ENCODE data around the gene SLTM.
"Not testable (repeated sequence)": the region's sequence is repeated elsewhere in the genome, so short reads cannot be mapped to it uniquely, and the experiment has no call there.

Gene SLTM

GRCh38 chr15:58886921-58887320 lies 46.6 kb downstream of the SLTM start:
- peak in 7 of 42 donors; percentile 10 to 36 (median 26) for DNase-seq
- intact Hi-C loops (cut with DNase I): no loop called here

DNA sequence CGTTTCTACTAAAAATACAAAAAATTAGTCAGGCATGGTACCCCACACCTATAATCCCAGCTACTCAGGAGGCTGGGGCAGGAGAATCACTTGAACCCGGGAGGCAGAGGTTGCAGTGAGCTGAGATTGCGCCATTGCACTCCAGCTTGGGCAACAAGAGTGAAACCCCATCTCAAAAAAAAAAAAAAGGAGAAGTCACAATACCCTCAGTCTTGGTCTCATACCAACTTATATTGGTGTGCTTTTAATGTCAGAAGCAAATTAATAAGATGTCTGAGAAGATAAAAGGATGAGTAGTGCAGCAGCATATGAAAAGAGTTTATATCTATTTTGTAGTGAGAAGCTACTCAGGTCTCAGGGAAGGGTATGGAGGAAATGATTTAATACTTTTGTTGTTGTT lies 49.6 kb downstream of the SLTM start:
- intact Hi-C loops (cut with DNase I); DNase-seq: not testable (repeated sequence)

GRCh38 chr15:58882243-58882642 lies 51.2 kb downstream of the SLTM start:
- intact Hi-C loops (cut with DNase I): no loop called here
- no peak for DNase-seq

- intact Hi-C loops (cut with DNase I): no loop called here
- no peak for DNase-seq
These were observed 53.2 kb downstream of the SLTM start for GRCh38 chr15:58880320-58880719.

DNA sequence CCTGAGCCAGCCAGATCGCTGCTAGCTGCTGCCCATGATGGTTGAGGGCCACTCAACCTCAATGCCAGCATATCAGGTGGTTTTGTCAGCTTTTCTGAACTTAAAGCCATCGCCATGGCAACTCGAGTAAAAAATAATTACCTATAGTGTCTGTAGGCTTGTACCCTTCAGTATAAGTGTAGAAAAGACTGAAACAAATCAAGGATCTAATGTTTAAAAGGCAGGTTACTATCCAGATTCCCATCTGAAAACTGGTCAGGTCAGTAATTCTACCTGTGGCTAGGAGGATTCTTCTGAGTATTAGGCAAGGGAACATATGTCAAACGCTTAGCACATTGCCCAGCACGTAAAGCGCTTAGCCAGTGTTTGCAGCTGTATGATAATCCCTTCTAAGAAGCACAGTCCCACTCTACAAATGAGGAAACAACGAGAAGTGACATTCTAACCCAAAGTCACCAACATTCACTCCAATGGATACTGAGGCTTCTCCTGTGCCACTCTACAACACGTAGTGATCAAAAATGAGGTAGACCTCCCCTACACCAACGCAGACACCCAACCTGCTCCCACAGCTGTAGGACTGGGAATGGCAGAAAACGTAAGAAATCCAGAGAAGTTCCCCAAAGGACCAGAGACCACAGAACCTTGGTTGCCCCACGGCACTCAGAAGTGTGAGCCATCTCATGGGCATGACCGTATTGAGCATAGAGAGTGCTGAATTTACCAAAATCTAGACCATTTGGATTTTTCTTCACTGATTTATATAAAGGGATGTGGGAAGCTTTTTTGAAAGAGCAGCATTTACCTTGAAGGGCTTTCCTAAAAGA lies 55.3 kb downstream of the SLTM start:
- intact Hi-C loops (cut with DNase I): no loop called here
- no peak for DNase-seq

- intact Hi-C loops (cut with DNase I): no loop called here
- DNase-seq: no peak
These were observed 57.0 kb downstream of the SLTM start for GRCh38 chr15:58876306-58877106.

DNA sequence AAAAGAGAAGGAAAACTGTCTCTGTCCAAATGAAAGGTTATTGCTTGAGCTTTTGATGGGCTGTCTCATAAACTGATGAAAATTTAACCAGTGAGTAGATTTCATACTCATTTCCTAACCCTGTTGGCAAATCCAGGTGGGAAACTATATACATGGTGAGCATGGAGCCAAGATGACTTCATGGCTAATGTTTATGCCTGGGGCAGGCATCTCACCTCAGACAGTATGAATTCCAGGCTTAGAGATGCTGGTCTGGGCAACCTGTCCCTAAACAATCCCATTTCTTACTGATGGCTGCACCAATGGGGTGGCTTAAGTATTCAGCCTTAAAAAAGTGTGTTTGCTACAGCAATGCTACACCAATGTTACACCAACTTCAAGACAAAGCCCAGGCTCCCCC lies 58.1 kb downstream of the SLTM start:
- no peak for DNase-seq
- intact Hi-C loops (cut with DNase I): no loop called here

DNA sequence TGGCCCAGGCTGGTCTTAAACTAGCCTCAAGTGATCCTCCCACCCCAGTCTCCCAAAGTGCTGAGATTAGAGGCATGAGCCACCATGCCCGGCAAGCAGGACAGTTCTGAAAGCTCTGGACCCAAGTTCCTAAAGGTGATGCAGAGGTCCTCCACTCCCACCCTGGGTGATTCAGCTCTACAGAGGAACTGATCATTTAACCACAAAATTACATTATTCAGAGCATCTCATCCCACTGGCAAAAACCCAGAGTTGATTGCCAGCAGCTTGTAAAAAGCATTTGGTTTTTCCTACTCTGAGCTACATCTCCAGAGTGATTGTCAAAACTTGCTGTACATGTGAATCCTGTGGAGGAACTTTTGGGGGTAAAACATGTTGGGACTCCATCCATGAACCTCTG lies 60.2 kb downstream of the SLTM start:
- no peak for DNase-seq
- intact Hi-C loops (cut with DNase I): no loop called here

DNA sequence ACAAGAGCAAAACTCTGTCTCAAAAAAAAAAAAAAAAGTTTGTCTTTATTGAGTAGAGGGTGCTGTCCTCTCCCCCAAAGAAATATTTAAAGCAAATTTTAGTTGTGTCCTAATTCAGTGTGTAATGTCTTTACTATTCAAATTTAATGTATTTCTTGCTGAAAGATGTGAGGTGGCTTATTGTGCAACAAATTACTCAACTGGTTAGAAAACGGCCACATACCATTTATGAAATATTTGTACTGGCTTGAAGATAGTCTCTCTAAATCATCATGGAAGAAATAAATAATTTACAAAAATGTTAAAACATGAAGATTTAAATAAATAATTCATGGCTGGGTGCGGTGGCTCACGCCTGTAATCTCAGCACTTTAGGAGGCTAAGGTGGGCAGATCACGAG lies 63.0 kb downstream of the SLTM start:
- intact Hi-C loops (cut with DNase I): no loop called here
- DNase-seq: no peak

DNA sequence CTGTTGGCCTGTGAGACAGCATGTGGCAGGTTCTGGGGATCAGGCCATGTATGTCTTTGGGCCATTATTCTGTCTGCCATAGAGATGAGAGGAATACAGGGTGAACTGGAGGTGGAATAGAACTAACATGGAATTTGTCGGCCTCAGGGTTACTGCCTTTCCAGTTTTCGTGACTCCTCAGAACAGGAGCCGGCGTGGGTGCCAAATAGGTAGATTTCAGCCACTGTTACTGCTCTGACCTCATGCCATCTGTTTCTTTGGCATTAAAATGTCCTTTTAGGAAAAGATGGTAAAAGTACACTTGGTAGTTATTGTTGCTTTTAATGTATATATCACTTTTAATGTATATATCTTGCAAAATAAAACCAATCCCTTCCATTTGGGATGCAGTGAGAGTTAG lies 65.6 kb downstream of the SLTM start:
- intact Hi-C loops (cut with DNase I): no loop called here
- DNase-seq: no peak

GRCh38 chr15:58865425-58865880 lies 68.0 kb downstream of the SLTM start:
- no peak for DNase-seq
- intact Hi-C loops (cut with DNase I): no loop called here

GRCh38 chr15:58864602-58865424 lies 68.7 kb downstream of the SLTM start:
- peak in 41 of 42 donors; percentile 14 to 77 (median 50) for DNase-seq
- intact Hi-C loops (cut with DNase I): no loop called here

GRCh38 chr15:58862326-58862725 lies 71.2 kb downstream of the SLTM start:
- intact Hi-C loops (cut with DNase I): no loop called here
- DNase-seq: no peak

- intact Hi-C loops (cut with DNase I); DNase-seq: not testable (repeated sequence)
These were observed 76.9 kb downstream of the SLTM start for GRCh38 chr15:58856621-58857020.

DNA sequence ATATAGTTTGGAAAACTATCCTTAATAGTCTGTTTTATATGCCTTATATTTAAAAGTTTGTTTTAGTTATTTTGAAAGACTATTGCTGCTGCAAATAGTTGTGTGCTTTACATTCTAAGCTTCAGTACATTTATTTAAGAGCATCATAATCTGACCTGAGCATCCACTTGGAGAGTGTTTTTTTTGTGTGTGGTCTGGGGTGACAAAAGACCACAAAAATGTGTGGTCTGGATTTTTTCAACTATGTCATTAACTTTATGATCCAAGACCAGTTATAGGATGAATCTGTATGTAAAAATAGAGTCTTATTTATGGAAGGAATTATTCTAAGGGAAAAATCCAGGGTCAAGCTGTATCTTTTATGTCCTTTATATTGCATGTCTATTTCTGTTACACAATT lies 77.4 kb downstream of the SLTM start:
- intact Hi-C loops (cut with DNase I): no loop called here
- no peak for DNase-seq

DNA sequence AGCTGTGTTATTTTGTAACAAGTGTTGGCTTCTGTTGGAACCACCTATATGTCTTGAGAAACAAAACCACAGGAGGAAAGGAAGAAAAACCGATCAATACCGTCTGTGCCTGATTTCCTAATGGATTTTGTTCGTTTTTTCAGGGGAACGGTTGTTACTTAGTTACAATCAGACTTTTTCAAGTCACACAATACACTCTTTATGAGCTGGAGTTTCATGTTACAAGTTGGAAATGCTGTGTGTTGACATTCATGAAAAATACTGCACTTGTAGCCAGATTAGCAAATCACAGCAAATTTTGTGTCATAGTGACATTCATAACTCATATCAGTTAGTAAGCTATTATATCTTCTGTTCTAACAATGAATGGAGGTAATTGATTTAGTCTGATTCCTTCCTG lies 78.9 kb downstream of the SLTM start:
- intact Hi-C loops (cut with DNase I): no loop called here
- DNase-seq: no peak

- intact Hi-C loops (cut with DNase I): no loop called here
- DNase-seq: no peak
These were observed 81.1 kb downstream of the SLTM start for GRCh38 chr15:58852347-58852746.

- intact Hi-C loops (cut with DNase I); DNase-seq: not testable (repeated sequence)
These were observed 82.3 kb downstream of the SLTM start for GRCh38 chr15:58851205-58851604.

DNA sequence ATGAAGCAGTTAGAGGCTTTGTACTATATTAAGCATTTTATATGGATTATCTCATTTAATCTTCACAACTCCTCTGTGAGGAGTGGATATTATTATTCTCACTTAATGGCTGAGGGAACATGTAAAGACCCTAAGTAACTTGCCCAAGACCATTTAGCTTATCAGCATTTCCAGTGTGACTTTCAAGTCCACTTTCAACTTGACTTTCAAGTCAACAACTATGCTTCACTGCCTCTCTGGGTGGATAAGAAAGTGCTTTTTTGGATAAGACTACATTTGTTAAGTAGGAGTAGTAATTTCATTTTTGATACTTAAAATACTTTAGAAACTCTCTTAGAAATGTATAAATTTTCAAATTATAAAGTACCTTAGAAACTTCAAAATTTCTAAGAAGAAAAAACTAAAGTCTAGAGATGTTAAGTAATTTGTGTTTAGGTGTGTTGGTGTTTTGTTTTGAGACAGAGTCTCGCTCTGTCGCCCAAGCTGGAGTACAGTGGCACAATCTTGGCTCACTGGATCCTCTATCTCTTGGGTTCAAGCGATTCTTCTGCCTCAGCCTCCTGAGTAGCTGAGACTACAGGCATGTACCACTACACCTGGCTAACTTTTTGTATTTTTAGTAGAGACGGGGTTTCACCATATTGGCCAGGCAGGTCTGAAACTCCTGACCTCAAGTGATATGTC lies 90.6 kb downstream of the SLTM start:
- no peak for DNase-seq
- intact Hi-C loops (cut with DNase I): no loop called here
